SK-N-SH (cell line): ENCODE data around the gene ITSN2.

Experiments used
- CTCF ChIP-seq: fragments of 200-600 bp; sonication (generic); IDR thresholded peaks from 2 replicates; pipeline ENCODE4 v1.6.1; 2017; ENCODE audit warnings: antibody characterized with exemption, mild to moderate bottlenecking, moderate library complexity
- EP300 ChIP-seq, 2 experiments: IDR thresholded peaks; 2 replicates each; pipeline versions ENCODE4 v1.4.0 to v1.6.1; 2012; ENCODE audit warnings: borderline replicate concordance in 1 of 2, low read depth in 1 of 2, low read length in 1 of 2
- EZH2phosphoT487 ChIP-seq: fragments of 200-600 bp; sonication (generic); IDR thresholded peaks from 2 replicates; pipeline ENCODE4 v1.6.1; 2017; ENCODE audit warnings: low read depth, mixed run types, mild to moderate bottlenecking, antibody characterized with exemption, moderate library complexity, borderline replicate concordance
- POLR2AphosphoS5 ChIP-seq: IDR thresholded peaks from 2 replicates; pipeline ENCODE4 v1.6.1; 2012; ENCODE audit warnings: low read depth, low read length
- RAD21 ChIP-seq: IDR thresholded peaks from 2 replicates; pipeline ENCODE4 v1.6.1; 2012; ENCODE audit warnings: mild to moderate bottlenecking, low read length
- RFX5 ChIP-seq: IDR thresholded peaks from 2 replicates; pipeline ENCODE4 v1.6.1; 2012; ENCODE audit warnings: mild to moderate bottlenecking, improper control_type of control experiment, low read length

DNA sequence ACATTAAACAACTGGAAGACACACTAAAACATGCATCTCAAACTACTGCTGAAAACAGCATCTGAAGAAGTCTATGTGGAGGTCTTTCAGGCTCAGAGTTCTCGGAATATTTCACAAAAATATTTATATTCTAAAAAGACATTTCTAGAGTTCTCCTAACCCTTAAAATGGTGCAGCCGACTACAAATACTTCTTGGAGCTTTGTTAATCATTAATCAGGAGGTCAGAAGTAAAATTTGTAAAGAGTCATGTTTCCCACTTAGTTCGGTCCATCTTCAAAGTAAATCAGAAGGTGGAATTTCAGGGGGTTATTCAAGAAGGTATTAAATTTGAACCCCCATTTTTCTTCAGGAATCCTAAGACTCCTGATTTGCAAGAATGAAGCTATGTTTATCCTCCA, 112.7 kb downstream of the ITSN2 start:
- TF ChIP-seq EP300 (IDR thresholded peaks at IDR 0.05; ENCODE audit: borderline replicate concordance in 1 of 2, low read depth in 1 of 2, low read length in 1 of 2) = no peak
- TF ChIP-seq CTCF = no peak
- TF ChIP-seq RFX5 = no peak
- no peak for TF ChIP-seq RAD21
- TF ChIP-seq POLR2AphosphoS5 = no peak
- TF ChIP-seq EZH2phosphoT487 = no peak
